MM.1S (cell line): ENCODE data around the gene ABCB7.

ENCODE experiments used
- DNase-seq: peaks from one replicate; pipeline ENCODE4 v3.0.0-alpha.2; 2015
- H2AFZ ChIP-seq: fragments of 300-600 bp; sonication (generic); 2 replicates; pipeline ENCODE4 v1.6.0; 2016; ENCODE audit warnings: antibody characterized with exemption, low read length
- H3F3A ChIP-seq: fragments of 300-600 bp; sonication (generic); 2 replicates; pipeline ENCODE4 v1.6.1; 2016; ENCODE audit warnings: mild to moderate bottlenecking, antibody characterized with exemption, low read length, moderate library complexity, mixed read lengths; ENCODE audit not compliant: insufficient read depth
- H3K27ac ChIP-seq: fragments of 300-600 bp; sonication (generic); 2 replicates; pipeline ENCODE4 v1.5.1; 2016; ENCODE audit warnings: mild to moderate bottlenecking, low read length
- H3K27me3 ChIP-seq: fragments of 300-600 bp; sonication (generic); replicated peaks from 2 replicates; pipeline ENCODE4 v1.6.0; 2016; ENCODE audit warnings: low read length; ENCODE audit not compliant: insufficient read depth
- H3K36me3 ChIP-seq: fragments of 300-600 bp; sonication (generic); replicated peaks from 2 replicates; pipeline ENCODE4 v1.6.1; 2016; ENCODE audit warnings: mild to moderate bottlenecking, low read length, mixed read lengths; ENCODE audit not compliant: insufficient read depth
- H3K4me1 ChIP-seq: fragments of 300-600 bp; sonication (generic); 2 replicates; pipeline ENCODE4 v1.6.1; 2016; ENCODE audit warnings: low read length, mixed read lengths
- H3K4me2 ChIP-seq: fragments of 300-600 bp; sonication (generic); 2 replicates; pipeline ENCODE4 v1.6.0; 2016; ENCODE audit warnings: low read depth, low read length
- H3K4me3 ChIP-seq: fragments of 300-600 bp; sonication (generic); 2 replicates; pipeline ENCODE4 v1.5.1; 2016; ENCODE audit warnings: low read length, mixed read lengths
- H3K79me2 ChIP-seq: fragments of 300-600 bp; sonication (generic); 2 replicates; pipeline ENCODE4 v1.6.1; 2016; ENCODE audit warnings: mixed run types, low read length, mixed read lengths
- H3K9ac ChIP-seq: fragments of 300-600 bp; sonication (generic); 2 replicates; pipeline ENCODE4 v1.6.1; 2016; ENCODE audit warnings: low read length, mixed read lengths
- H3K9me2 ChIP-seq: fragments of 300-600 bp; sonication (generic); replicated peaks from 2 replicates; pipeline ENCODE4 v1.6.1; 2016; ENCODE audit warnings: mild to moderate bottlenecking, low read length, mixed read lengths; ENCODE audit not compliant: insufficient read depth
- H3K9me3 ChIP-seq: fragments of 300-600 bp; sonication (generic); replicated peaks from 2 replicates; pipeline ENCODE4 v1.6.1; 2016; ENCODE audit warnings: mild to moderate bottlenecking, low read length, mixed read lengths; ENCODE audit not compliant: insufficient read depth
- H4K20me1 ChIP-seq: fragments of 300-600 bp; sonication (generic); 2 replicates; pipeline ENCODE4 v1.6.1; 2016; ENCODE audit warnings: mild to moderate bottlenecking, low read length, moderate library complexity, mixed read lengths; ENCODE audit not compliant: insufficient read depth
- CTCF ChIP-seq: fragments of 300-600 bp; sonication (generic); IDR thresholded peaks from 2 replicates; pipeline ENCODE4 v1.5.1; 2016; ENCODE audit warnings: antibody characterized with exemption, low read length, mixed read lengths
- EZH2 ChIP-seq: fragments of 300-600 bp; sonication (generic); optimal IDR thresholded peaks from 2 replicates; pipeline ENCODE3; 2017; ENCODE audit warnings: low read depth, mild to moderate bottlenecking, antibody characterized with exemption, low read length, mixed read lengths
- EZH2phosphoT487 ChIP-seq: fragments of 300-600 bp; sonication (generic); IDR thresholded peaks from 2 replicates; pipeline ENCODE4 v1.6.1; 2018; ENCODE audit warnings: antibody characterized with exemption, low read length

The ABCB7 gene

GRCh38 chrX:75076429-75076828 lies 79.7 kb downstream of the ABCB7 start:
- Histone ChIP-seq H3K9ac (no peak overlapping the region), H3K27me3 (no peaks in the 10 kb centered on the region), H3K4me2 (no peak overlapping the region), H3K9me2 (no peaks in the 10 kb centered on the region), H3K36me3 (no peaks in the 10 kb centered on the region), H3K9me3 (no peaks in the 10 kb centered on the region), H2AFZ (no peak overlapping the region), H4K20me1 (no peaks in the 10 kb centered on the region), H3K79me2 (no peaks in the 10 kb centered on the region), H3K27ac (no peak overlapping the region), H3K4me3 (no peak overlapping the region), H3K4me1 (no peaks in the 10 kb centered on the region), H3F3A (no peaks in the 10 kb centered on the region)
- TF ChIP-seq CTCF, result no peak
- DNase-seq, result no peak

GRCh38 chrX:75074475-75074874 lies 81.6 kb downstream of the ABCB7 start:
- Histone ChIP-seq H3F3A (no peaks in the 10 kb centered on the region), H4K20me1 (no peaks in the 10 kb centered on the region), H3K4me1 (no peaks in the 10 kb centered on the region), H3K9me2 (no peaks in the 10 kb centered on the region), H3K9me3 (no peaks in the 10 kb centered on the region), H2AFZ (no peak overlapping the region), H3K27me3 (no peaks in the 10 kb centered on the region), H3K4me3 (no peak overlapping the region), H3K36me3 (no peaks in the 10 kb centered on the region), H3K27ac (no peak overlapping the region), H3K79me2 (no peaks in the 10 kb centered on the region), H3K4me2 (no peak overlapping the region), H3K9ac (no peak overlapping the region)
- TF ChIP-seq EZH2phosphoT487, result no peak
- TF ChIP-seq EZH2, result no peak
- TF ChIP-seq CTCF, result no peak
- no peak for DNase-seq

GRCh38 chrX:75071334-75071733 lies 84.7 kb downstream of the ABCB7 start:
- Histone ChIP-seq H2AFZ (no peak overlapping the region), H3K9ac (no peak overlapping the region), H3K27ac (no peak overlapping the region), H3K4me3 (no peak overlapping the region), H3F3A (no peaks in the 10 kb centered on the region), H3K27me3 (no peaks in the 10 kb centered on the region), H3K79me2 (no peaks in the 10 kb centered on the region), H3K36me3 (no peaks in the 10 kb centered on the region), H3K9me3 (no peaks in the 10 kb centered on the region), H3K4me1 (no peaks in the 10 kb centered on the region), H3K4me2 (no peak overlapping the region), H4K20me1 (no peaks in the 10 kb centered on the region), H3K9me2 (no peaks in the 10 kb centered on the region)
- DNase-seq, result no peak
- TF ChIP-seq EZH2phosphoT487 (no peak), CTCF (no peak), EZH2 (no peak)

- Histone ChIP-seq H3F3A (no peaks in the 10 kb centered on the region), H3K4me2 (no peak overlapping the region), H3K27me3 (no peaks in the 10 kb centered on the region), H3K36me3 (no peaks in the 10 kb centered on the region), H3K27ac (no peak overlapping the region), H3K9ac (no peak overlapping the region), H3K9me3 (no peaks in the 10 kb centered on the region), H3K9me2 (no peaks in the 10 kb centered on the region), H2AFZ (no peak overlapping the region), H3K79me2 (no peaks in the 10 kb centered on the region), H3K4me3 (no peak overlapping the region), H3K4me1 (no peaks in the 10 kb centered on the region), H4K20me1 (no peaks in the 10 kb centered on the region)
- no peak for DNase-seq
- TF ChIP-seq CTCF (no peak), EZH2 (no peak), EZH2phosphoT487 (no peak)
These were observed 88.2 kb downstream of the ABCB7 start for GRCh38 chrX:75067931-75068330.
